ENCODE measurements around the gene SMIM27.

Gene SMIM27

GRCh38 chr9:32571969-32572899 is 20.1 kb downstream of the SMIM27 start:
- peak in 1 of 2 experiments; percentile 54 for DNase-seq (ENCODE audit: low read depth in 1 of 2, low spot score in 1 of 2)
- no peak for TF ChIP-seq JUND (IDR thresholded peaks at IDR 0.05; ENCODE audit: low read depth)
- in situ Hi-C loops (cut with HindIII; ENCODE audit: low pct_unique_long_range_greater_than_20kb, low sequenced_read_pairs), result no loop called here

GRCh38 chr9:32572900-32573523 is 20.9 kb downstream of the SMIM27 start, which contains the start of gene NDUFB6:
TSS of gene NDUFB6 (minus strand) at chr9:32573159. CDS start at chr9:32573060, 99 bp downstream.
- TF ChIP-seq JUND (IDR thresholded peaks at IDR 0.05; ENCODE audit: low read depth), result no peak
- in situ Hi-C loops (cut with HindIII; ENCODE audit: low pct_unique_long_range_greater_than_20kb, low sequenced_read_pairs), result no loop called here
- DNase-seq (ENCODE audit: low read depth in 1 of 2, low spot score in 1 of 2), result peak; percentile 67 to 91

- TF ChIP-seq JUND (IDR thresholded peaks at IDR 0.05; ENCODE audit: low read depth), result no peak
These were observed 21.7 kb downstream of the SMIM27 start for GRCh38 chr9:32573821-32574220.

GRCh38 chr9:32574858-32575257 is 22.7 kb downstream of the SMIM27 start:
- in situ Hi-C loops (cut with HindIII; ENCODE audit: low pct_unique_long_range_greater_than_20kb, low sequenced_read_pairs), result no loop called here
- no peak for TF ChIP-seq JUND (IDR thresholded peaks at IDR 0.05; ENCODE audit: low read depth)
- no peak for DNase-seq (ENCODE audit: low read depth in 1 of 2, low spot score in 1 of 2)

More at GRCh38 chr9:32573821-32574220, 21.7 kb downstream of the SMIM27 start:
- in situ Hi-C loops (cut with HindIII; ENCODE audit: low pct_unique_long_range_greater_than_20kb, low sequenced_read_pairs), result no loop called here
- no peak for DNase-seq (ENCODE audit: low read depth in 1 of 2, low spot score in 1 of 2)

- in situ Hi-C loops (cut with HindIII; ENCODE audit: low pct_unique_long_range_greater_than_20kb, low sequenced_read_pairs), result no loop called here
These were observed 25.2 kb downstream of the SMIM27 start for GRCh38 chr9:32577316-32577715.

GRCh38 chr9:32578976-32579375 is 26.8 kb downstream of the SMIM27 start:
- in situ Hi-C loops (cut with HindIII; ENCODE audit: low pct_unique_long_range_greater_than_20kb, low sequenced_read_pairs), result no loop called here
- DNase-seq (ENCODE audit: low read depth in 1 of 2, low spot score in 1 of 2), result no peak
- no peak for TF ChIP-seq JUND (IDR thresholded peaks at IDR 0.05; ENCODE audit: low read depth)

More at GRCh38 chr9:32577316-32577715, 25.2 kb downstream of the SMIM27 start:
- no peak for DNase-seq (ENCODE audit: low read depth in 1 of 2, low spot score in 1 of 2)
- TF ChIP-seq JUND (IDR thresholded peaks at IDR 0.05; ENCODE audit: low read depth), result no peak

GRCh38 chr9:32579706-32580331 is 27.7 kb downstream of the SMIM27 start:
- no peak for TF ChIP-seq JUND (IDR thresholded peaks at IDR 0.05; ENCODE audit: low read depth)
- peak in 1 of 2 experiments; percentile 64 for DNase-seq (ENCODE audit: low read depth in 1 of 2, low spot score in 1 of 2)
- in situ Hi-C loops (cut with HindIII; ENCODE audit: low pct_unique_long_range_greater_than_20kb, low sequenced_read_pairs), result no loop called here

GRCh38 chr9:32580631-32581300 is 28.6 kb downstream of the SMIM27 start:
- DNase-seq (ENCODE audit: low read depth in 1 of 2, low spot score in 1 of 2), result no peak
- in situ Hi-C loops (cut with HindIII; ENCODE audit: low pct_unique_long_range_greater_than_20kb, low sequenced_read_pairs), result no loop called here
- no peak for TF ChIP-seq JUND (IDR thresholded peaks at IDR 0.05; ENCODE audit: low read depth)

GRCh38 chr9:32581512-32582143 is 29.5 kb downstream of the SMIM27 start:
- TF ChIP-seq JUND (IDR thresholded peaks at IDR 0.05; ENCODE audit: low read depth), result no peak
- peak in 1 of 2 experiments; percentile 69 for DNase-seq (ENCODE audit: low read depth in 1 of 2, low spot score in 1 of 2)
- in situ Hi-C loops (cut with HindIII; ENCODE audit: low pct_unique_long_range_greater_than_20kb, low sequenced_read_pairs), result no loop called here

GRCh38 chr9:32584784-32585183 is 32.7 kb downstream of the SMIM27 start:
- in situ Hi-C loops (cut with HindIII; ENCODE audit: low pct_unique_long_range_greater_than_20kb, low sequenced_read_pairs), result no loop called here
- DNase-seq (ENCODE audit: low read depth in 1 of 2, low spot score in 1 of 2), result no peak
- no peak for TF ChIP-seq JUND (IDR thresholded peaks at IDR 0.05; ENCODE audit: low read depth)

GRCh38 chr9:32587901-32588300 is 35.8 kb downstream of the SMIM27 start:
- DNase-seq (ENCODE audit: low read depth in 1 of 2, low spot score in 1 of 2), result no peak
- TF ChIP-seq JUND (IDR thresholded peaks at IDR 0.05; ENCODE audit: low read depth), result no peak
- in situ Hi-C loops (cut with HindIII; ENCODE audit: low pct_unique_long_range_greater_than_20kb, low sequenced_read_pairs), result no loop called here

All from T47D (cell line).